Ishikawa (cell line): ENCODE data around the gene LYL1.

Experiments used
- CEBPB ChIP-seq: IDR thresholded peaks from 2 replicates; pipeline ENCODE4 v1.6.1; 2012
- CREB1 ChIP-seq: IDR thresholded peaks from 2 replicates; pipeline ENCODE4 v1.6.1; 2012; ENCODE audit warnings: low read depth
- EGR1 ChIP-seq: IDR thresholded peaks from 2 replicates; pipeline ENCODE4 v1.6.1; 2012
- EP300 ChIP-seq: IDR thresholded peaks from 2 replicates; pipeline ENCODE4 v1.6.1; 2012; ENCODE audit warnings: borderline replicate concordance
- FOXM1 ChIP-seq: IDR thresholded peaks from 2 replicates; pipeline ENCODE4 v1.6.1; 2012; ENCODE audit warnings: low read depth, borderline replicate concordance
- NFIC ChIP-seq: IDR thresholded peaks from 2 replicates; pipeline ENCODE4 v1.6.1; 2012
- RAD21 ChIP-seq: IDR thresholded peaks from 2 replicates; pipeline ENCODE4 v1.6.1; 2012; ENCODE audit warnings: low read depth
- TAF1 ChIP-seq: IDR thresholded peaks from 2 replicates; pipeline ENCODE4 v1.6.1; 2012; ENCODE audit warnings: low read depth, mild to moderate bottlenecking
- TCF12 ChIP-seq: IDR thresholded peaks from 2 replicates; pipeline ENCODE4 v1.6.1; 2012; ENCODE audit warnings: low read depth
- TEAD4 ChIP-seq: IDR thresholded peaks from 2 replicates; pipeline ENCODE4 v1.6.1; 2012
- YY1 ChIP-seq: IDR thresholded peaks from 2 replicates; pipeline ENCODE4 v1.6.1; 2012; ENCODE audit warnings: low read depth
- ZBTB7A ChIP-seq: IDR thresholded peaks from 2 replicates; pipeline ENCODE4 v1.6.1; 2012; ENCODE audit warnings: low read depth
- TF ChIP-seq, protein P1 (sequence below): IDR thresholded peaks from 2 replicates; pipeline ENCODE4 v1.6.1; 2012
- TF ChIP-seq, protein P2 (sequence below): IDR thresholded peaks from 2 replicates; pipeline ENCODE4 v1.6.1; 2012; ENCODE audit warnings: low read depth, mild to moderate bottlenecking
- TF ChIP-seq, protein P3 (sequence below): IDR thresholded peaks from 2 replicates; pipeline ENCODE4 v1.6.1; 2012

LYL1 gene

GRCh38 chr19:13076320-13076719, 26.3 kb downstream of the LYL1 start:
- no peak for TF ChIP-seq CREB1
- TF ChIP-seq ZBTB7A: no peak
- TF ChIP-seq, protein P1, sequence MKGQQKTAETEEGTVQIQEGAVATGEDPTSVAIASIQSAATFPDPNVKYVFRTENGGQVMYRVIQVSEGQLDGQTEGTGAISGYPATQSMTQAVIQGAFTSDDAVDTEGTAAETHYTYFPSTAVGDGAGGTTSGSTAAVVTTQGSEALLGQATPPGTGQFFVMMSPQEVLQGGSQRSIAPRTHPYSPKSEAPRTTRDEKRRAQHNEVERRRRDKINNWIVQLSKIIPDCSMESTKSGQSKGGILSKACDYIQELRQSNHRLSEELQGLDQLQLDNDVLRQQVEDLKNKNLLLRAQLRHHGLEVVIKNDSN: no peak
- TF ChIP-seq CEBPB: no peak
- no peak for TF ChIP-seq EGR1
- TF ChIP-seq NFIC: no peak
- no peak for TF ChIP-seq RAD21
- TF ChIP-seq, protein P2, sequence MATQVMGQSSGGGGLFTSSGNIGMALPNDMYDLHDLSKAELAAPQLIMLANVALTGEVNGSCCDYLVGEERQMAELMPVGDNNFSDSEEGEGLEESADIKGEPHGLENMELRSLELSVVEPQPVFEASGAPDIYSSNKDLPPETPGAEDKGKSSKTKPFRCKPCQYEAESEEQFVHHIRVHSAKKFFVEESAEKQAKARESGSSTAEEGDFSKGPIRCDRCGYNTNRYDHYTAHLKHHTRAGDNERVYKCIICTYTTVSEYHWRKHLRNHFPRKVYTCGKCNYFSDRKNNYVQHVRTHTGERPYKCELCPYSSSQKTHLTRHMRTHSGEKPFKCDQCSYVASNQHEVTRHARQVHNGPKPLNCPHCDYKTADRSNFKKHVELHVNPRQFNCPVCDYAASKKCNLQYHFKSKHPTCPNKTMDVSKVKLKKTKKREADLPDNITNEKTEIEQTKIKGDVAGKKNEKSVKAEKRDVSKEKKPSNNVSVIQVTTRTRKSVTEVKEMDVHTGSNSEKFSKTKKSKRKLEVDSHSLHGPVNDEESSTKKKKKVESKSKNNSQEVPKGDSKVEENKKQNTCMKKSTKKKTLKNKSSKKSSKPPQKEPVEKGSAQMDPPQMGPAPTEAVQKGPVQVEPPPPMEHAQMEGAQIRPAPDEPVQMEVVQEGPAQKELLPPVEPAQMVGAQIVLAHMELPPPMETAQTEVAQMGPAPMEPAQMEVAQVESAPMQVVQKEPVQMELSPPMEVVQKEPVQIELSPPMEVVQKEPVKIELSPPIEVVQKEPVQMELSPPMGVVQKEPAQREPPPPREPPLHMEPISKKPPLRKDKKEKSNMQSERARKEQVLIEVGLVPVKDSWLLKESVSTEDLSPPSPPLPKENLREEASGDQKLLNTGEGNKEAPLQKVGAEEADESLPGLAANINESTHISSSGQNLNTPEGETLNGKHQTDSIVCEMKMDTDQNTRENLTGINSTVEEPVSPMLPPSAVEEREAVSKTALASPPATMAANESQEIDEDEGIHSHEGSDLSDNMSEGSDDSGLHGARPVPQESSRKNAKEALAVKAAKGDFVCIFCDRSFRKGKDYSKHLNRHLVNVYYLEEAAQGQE: no peak
- no peak for TF ChIP-seq TEAD4
- no peak for TF ChIP-seq TCF12
- TF ChIP-seq EP300: no peak
- TF ChIP-seq FOXM1: no peak

DNA sequence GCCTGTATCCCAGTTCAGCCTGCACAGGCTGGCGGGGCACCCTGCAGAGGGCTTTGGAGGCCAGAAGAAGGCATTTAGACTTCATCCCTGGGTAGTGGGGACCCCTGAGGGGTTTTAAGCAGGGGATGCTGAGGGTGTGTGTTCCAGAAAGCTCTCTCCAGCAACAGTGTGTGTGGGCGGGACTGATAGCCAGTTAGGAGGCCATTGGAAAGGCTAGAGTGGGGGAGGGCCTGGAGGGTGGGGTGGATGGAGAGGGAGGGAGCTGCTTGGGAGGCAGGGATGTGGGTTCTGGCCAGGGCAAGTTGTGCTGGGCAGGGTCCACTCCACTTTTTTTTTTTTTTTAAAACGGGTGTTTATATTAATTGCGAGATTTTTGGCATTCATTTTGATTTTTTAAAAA, 28.3 kb downstream of the LYL1 start:
- TF ChIP-seq EGR1 (no peak), YY1 (no peak), TEAD4 (no peak), FOXM1 (no peak), EP300 (no peak), ZBTB7A (no peak)
- TF ChIP-seq, protein P3, sequence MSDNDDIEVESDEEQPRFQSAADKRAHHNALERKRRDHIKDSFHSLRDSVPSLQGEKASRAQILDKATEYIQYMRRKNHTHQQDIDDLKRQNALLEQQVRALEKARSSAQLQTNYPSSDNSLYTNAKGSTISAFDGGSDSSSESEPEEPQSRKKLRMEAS: no peak

GRCh38 chr19:13073263-13073662, 29.4 kb downstream of the LYL1 start:
- TF ChIP-seq, protein P1: no peak

DNA sequence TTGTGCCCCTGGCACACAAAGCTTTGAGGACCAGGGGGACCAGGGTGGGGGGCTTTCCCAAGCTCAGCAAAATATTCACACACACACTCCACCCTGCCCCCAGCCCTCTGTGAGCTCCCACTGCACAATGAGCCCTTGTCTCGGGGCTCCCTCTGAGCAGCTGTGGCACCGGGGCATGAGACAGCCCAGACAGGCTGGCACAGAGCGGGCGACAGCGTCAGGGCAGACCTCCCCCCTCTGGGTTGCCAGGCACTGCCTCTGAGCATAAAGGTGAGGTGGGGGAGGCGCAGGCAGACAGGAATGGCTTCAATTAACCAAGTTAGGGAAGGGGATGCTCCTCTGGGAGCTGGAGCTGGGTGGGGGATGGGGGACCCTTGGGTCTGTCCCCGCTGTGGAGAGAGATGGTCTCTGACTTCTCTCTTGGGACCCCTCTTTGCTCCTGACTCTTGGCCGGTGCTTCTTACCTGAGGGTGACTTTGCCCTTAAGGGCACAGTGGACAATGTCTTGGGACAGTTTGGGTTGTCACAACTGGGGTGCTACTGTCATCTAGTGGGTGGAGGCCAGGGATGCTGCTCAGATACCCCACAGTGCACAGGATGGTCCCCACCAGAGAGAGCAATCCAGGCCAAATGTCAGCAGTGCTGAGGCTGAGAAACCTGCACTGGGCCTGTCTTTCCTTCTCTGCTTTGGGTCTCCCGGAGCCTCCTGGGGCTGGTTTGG, 30.3 kb downstream of the LYL1 start:
- TF ChIP-seq YY1: no peak
- no peak for TF ChIP-seq FOXM1
- TF ChIP-seq, protein P3: no peak
- TF ChIP-seq, protein P1: no peak
- TF ChIP-seq ZBTB7A: no peak
- TF ChIP-seq NFIC: no peak
- no peak for TF ChIP-seq CEBPB
- no peak for TF ChIP-seq EGR1
- no peak for TF ChIP-seq RAD21
- TF ChIP-seq, protein P2: no peak
- no peak for TF ChIP-seq EP300
- no peak for TF ChIP-seq CREB1
- TF ChIP-seq TAF1: no peak
- TF ChIP-seq TCF12: no peak
- no peak for TF ChIP-seq TEAD4

DNA sequence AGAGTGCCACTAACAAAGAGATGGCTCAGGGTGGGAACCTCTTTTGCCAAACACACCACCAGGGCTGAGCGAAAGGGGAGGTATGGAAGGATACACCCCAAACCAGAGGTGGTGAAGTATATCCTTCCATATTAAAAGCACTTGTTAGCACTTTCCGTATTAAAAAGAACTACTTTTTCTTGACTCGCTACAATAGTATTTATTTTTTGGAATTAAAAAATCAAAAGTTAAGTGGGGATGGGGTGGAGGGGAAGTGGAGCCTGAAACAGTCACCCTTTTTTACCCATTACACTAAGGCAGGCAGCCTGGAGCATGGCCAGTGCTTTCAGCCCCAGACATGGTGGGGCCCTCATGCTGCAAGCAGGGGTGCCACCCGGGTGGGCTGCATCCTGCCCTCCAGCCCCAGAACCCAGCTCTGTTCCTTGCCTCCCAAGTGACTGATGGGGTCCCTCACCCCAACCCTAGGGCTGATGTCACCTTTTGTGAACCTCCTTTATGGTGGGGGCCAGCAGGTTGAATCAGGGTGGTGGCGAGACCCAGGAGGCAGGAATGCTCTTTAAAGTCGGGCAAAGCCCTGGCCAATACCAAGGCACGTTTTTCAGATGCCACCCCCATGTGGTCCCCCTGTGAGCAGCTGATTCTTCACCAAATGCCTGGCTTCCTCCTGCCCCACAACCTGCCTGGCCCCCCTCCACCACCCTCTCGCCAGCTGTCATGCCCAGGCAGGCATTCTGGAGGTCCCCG, 31.0 kb downstream of the LYL1 start:
- TF ChIP-seq EGR1 (no peak), RAD21 (no peak), TCF12 (no peak), FOXM1 (no peak), EP300 (no peak), CREB1 (no peak), ZBTB7A (no peak), NFIC (no peak), YY1 (no peak), CEBPB (no peak), TEAD4 (no peak), TAF1 (no peak)
- TF ChIP-seq, protein P1: no peak
- TF ChIP-seq, protein P3: no peak
